ENCODE data around the gene ARFIP2.

DNA sequence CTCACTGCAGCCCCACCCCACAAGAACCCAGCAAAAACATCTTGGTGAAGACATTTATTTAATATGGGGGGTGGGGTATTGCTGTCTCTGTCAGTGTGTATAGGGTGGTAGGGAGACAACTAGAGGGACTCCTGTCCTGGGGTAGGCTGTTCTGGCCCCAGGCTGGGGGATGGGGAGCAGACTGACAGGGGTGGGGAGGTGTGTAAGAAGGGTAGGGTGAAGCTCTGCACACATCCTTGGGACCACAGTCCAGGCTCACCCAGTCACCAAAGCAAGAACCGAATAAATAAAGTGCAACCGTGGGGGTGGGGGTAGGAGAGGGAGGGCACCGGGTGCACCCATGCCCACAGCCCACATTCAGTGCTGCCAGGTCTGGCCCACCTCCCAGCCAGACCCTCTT, 32.6 kb downstream of the ARFIP2 start:
- TF ChIP-seq, protein P1, sequence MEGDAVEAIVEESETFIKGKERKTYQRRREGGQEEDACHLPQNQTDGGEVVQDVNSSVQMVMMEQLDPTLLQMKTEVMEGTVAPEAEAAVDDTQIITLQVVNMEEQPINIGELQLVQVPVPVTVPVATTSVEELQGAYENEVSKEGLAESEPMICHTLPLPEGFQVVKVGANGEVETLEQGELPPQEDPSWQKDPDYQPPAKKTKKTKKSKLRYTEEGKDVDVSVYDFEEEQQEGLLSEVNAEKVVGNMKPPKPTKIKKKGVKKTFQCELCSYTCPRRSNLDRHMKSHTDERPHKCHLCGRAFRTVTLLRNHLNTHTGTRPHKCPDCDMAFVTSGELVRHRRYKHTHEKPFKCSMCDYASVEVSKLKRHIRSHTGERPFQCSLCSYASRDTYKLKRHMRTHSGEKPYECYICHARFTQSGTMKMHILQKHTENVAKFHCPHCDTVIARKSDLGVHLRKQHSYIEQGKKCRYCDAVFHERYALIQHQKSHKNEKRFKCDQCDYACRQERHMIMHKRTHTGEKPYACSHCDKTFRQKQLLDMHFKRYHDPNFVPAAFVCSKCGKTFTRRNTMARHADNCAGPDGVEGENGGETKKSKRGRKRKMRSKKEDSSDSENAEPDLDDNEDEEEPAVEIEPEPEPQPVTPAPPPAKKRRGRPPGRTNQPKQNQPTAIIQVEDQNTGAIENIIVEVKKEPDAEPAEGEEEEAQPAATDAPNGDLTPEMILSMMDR (IDR thresholded peaks at IDR 0.05), result no peak
- no peak for TF ChIP-seq POLR2A (IDR thresholded peaks at IDR 0.05)
